Esophagus muscularis mucosa (tissue), 4 donors: ENCODE data around the gene SAMD10. TPM values are rescaled to one million over a fixed set of nuclear protein-coding genes. Genes with fewer than 3 reads are reported as not detected.

Source experiments
- DNase-seq: peaks from one replicate; pipeline ENCODE4 v3.0.0-alpha.2; 2017; ENCODE audit errors: extremely low spot score
- H3K27ac ChIP-seq, 4 donors: fragments of 200-600 bp; sonication (generic); replicated peaks in 1 of 4; 1 replicate in 3 of 4; 2 replicates in 1 of 4; pipeline ENCODE4 v1.5.1; 2016 to 2019; ENCODE audit warnings: mild to moderate bottlenecking in 1 of 4
- H3K27me3 ChIP-seq, 4 donors: fragments of 200-600 bp; sonication (generic); one replicate each; pipeline versions ENCODE4 v1.5.1 to v1.6.0; 2016 to 2019
- H3K36me3 ChIP-seq, 4 donors: fragments of 200-600 bp; sonication (generic); one replicate each; pipeline ENCODE4 v1.5.1; 2016 to 2019
- H3K4me1 ChIP-seq, 4 donors: fragments of 200-600 bp; sonication (generic); one replicate each; pipeline ENCODE4 v1.5.1; 2016 to 2019
- H3K4me3 ChIP-seq, 4 donors: fragments of 200-600 bp; sonication (generic); 1 replicate in 2 of 4; 2 replicates in 2 of 4; pipeline ENCODE4 v1.5.1; 2016 to 2019; ENCODE audit warnings: mild to moderate bottlenecking in 4 of 4, moderate library complexity in 1 of 4
- H3K9me3 ChIP-seq, 4 donors: fragments of 200-600 bp; sonication (generic); 1 replicate in 3 of 4; 2 replicates in 1 of 4; pipeline ENCODE4 v1.5.1; 2016 to 2019
- EP300 ChIP-seq: sonication (generic); formaldehyde crosslinking; IDR thresholded peaks from one replicate; pipeline ENCODE4 v1.6.1; 2017; ENCODE audit warnings: antibody characterized with exemption
- POLR2A ChIP-seq: fragments of 450-650 bp; IDR thresholded peaks from one replicate; pipeline ENCODE4 v1.6.1; 2017; ENCODE audit warnings: antibody characterized with exemption, moderate library complexity, mild to moderate bottlenecking, low read depth
- POLR2AphosphoS5 ChIP-seq, 2 donors: sonication (generic); formaldehyde crosslinking; IDR thresholded peaks; one replicate each; pipeline ENCODE4 v1.6.1; 2017; ENCODE audit warnings: antibody characterized with exemption in 2 of 2
- WGBS: methylation state at CpG from one replicate; pipeline ENCODE4 v1.1.5; 2018; 5-methylcytosine and 5-hydroxymethylcytosine counted together
- intact Hi-C: fragments of 100-400 bp; cut with DNase I; formaldehyde crosslinking; loops from one replicate; pipeline ENCODE4 v1.15.1; 2023
- total RNA-seq, 4 donors: library from RNA; depleted of rRNA; stranded (reverse); fragments of >200 nt; gene quantifications; one replicate each; pipeline versions ENCODE4 v1.1.0 to v1.2.1, GENCODE V29; 2016
- TF ChIP-seq, protein P1 (sequence below), 3 experiments: fragments of 200-600 bp in 2 of 3; fragments of 450-650 bp in 1 of 3; sonication (generic) in 2 of 3; IDR thresholded peaks; one replicate each; pipeline ENCODE4 v1.5.1; 2017 to 2019; ENCODE audit warnings: antibody characterized with exemption in 3 of 3, mild to moderate bottlenecking in 2 of 3, moderate library complexity in 1 of 3

SAMD10 gene
- total RNA-seq, 4 donors from 2014 or later: 2.1 to 11.7 (median 4.4) TPM

DNA sequence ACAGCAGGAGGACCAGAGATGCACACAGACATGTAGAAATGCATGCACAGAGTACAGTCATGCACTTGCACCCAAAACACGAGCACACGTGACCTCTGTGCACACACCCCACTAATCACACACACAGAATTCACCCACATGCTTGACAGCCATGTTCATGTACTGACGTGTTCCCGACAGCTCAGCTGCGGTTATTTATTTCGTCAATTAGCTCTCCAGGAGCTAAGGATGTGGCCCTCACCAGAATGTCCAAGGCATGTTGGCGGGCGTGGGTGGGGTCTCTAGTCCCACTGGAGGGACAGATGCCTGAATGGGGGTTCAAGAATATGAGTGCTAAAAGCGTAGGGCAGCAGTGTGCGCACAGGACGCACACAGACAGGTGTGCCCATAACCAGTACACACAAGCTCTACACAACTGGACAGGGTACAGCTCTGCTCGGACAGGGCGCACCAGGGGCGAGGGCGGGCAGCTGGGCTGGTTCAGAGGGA lies 919 bp upstream of the SAMD10 start:
- no peak for TF ChIP-seq POLR2AphosphoS5 (IDR thresholded peaks at IDR 0.05)
- TF ChIP-seq, protein P1, sequence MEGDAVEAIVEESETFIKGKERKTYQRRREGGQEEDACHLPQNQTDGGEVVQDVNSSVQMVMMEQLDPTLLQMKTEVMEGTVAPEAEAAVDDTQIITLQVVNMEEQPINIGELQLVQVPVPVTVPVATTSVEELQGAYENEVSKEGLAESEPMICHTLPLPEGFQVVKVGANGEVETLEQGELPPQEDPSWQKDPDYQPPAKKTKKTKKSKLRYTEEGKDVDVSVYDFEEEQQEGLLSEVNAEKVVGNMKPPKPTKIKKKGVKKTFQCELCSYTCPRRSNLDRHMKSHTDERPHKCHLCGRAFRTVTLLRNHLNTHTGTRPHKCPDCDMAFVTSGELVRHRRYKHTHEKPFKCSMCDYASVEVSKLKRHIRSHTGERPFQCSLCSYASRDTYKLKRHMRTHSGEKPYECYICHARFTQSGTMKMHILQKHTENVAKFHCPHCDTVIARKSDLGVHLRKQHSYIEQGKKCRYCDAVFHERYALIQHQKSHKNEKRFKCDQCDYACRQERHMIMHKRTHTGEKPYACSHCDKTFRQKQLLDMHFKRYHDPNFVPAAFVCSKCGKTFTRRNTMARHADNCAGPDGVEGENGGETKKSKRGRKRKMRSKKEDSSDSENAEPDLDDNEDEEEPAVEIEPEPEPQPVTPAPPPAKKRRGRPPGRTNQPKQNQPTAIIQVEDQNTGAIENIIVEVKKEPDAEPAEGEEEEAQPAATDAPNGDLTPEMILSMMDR (IDR thresholded peaks at IDR 0.05): no peak
- TF ChIP-seq POLR2A: no peak
- no peak for TF ChIP-seq EP300
- WGBS: 61% methylated on average over 14 of the region's 15 CpGs
- peaks cover 0 to 3% (median 0%) of the 10 kb centered on the region in 4 donors for H3K27me3 ChIP-seq
- DNase-seq: no peak
- H3K36me3 ChIP-seq: peaks cover 13 to 30% (median 25%) of the 10 kb centered on the region in 4 donors
- intact Hi-C loops: no loop called here
- peak overlapping the region; percentile 88 to 99 (median 95) for H3K4me3 ChIP-seq
- no peaks in the 10 kb centered on the region for H3K9me3 ChIP-seq
- H3K27ac ChIP-seq: peak overlapping the region; percentile 85 to 92 (median 88)
- peaks cover 36 to 57% (median 47%) of the 10 kb centered on the region in 4 donors for H3K4me1 ChIP-seq

DNA sequence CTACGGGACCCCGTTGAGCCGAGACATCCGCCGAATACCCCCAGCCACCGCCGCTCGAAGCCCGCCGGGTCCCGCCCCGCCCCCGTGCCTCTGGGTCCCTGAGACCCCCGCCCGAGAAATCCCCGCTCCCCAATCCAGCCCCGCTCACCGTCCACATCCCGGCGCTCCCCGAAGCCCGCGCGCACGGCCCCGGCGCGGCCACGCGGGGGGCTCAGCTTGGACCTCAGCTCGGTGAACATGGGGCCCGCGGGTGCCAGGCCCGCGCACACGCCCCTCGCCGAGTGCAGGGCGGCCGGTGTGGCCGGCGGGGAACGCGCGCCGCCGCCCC lies 249 bp downstream of the SAMD10 start:
- intact Hi-C loops: no loop called here
- H3K4me3 ChIP-seq: peak overlapping the region; percentile 67 to 99 (median 80)
- H3K27ac ChIP-seq: peak overlapping the region; percentile 62 to 91 (median 72)
- DNase-seq: no peak
- WGBS: 2% methylated on average over 13 of the region's 47 CpGs
- peaks cover 36 to 64% (median 55%) of the 10 kb centered on the region in 4 donors for H3K4me1 ChIP-seq
- peaks cover 2 to 19% (median 14%) of the 10 kb centered on the region in 4 donors for H3K36me3 ChIP-seq
- H3K27me3 ChIP-seq: peaks cover 0 to 3% (median 0%) of the 10 kb centered on the region in 4 donors
- no peak for TF ChIP-seq EP300
- no peak for TF ChIP-seq POLR2A
- TF ChIP-seq, protein P1 (IDR thresholded peaks at IDR 0.05): no peak
- no peak for TF ChIP-seq POLR2AphosphoS5 (IDR thresholded peaks at IDR 0.05)
- H3K9me3 ChIP-seq: no peaks in the 10 kb centered on the region

DNA sequence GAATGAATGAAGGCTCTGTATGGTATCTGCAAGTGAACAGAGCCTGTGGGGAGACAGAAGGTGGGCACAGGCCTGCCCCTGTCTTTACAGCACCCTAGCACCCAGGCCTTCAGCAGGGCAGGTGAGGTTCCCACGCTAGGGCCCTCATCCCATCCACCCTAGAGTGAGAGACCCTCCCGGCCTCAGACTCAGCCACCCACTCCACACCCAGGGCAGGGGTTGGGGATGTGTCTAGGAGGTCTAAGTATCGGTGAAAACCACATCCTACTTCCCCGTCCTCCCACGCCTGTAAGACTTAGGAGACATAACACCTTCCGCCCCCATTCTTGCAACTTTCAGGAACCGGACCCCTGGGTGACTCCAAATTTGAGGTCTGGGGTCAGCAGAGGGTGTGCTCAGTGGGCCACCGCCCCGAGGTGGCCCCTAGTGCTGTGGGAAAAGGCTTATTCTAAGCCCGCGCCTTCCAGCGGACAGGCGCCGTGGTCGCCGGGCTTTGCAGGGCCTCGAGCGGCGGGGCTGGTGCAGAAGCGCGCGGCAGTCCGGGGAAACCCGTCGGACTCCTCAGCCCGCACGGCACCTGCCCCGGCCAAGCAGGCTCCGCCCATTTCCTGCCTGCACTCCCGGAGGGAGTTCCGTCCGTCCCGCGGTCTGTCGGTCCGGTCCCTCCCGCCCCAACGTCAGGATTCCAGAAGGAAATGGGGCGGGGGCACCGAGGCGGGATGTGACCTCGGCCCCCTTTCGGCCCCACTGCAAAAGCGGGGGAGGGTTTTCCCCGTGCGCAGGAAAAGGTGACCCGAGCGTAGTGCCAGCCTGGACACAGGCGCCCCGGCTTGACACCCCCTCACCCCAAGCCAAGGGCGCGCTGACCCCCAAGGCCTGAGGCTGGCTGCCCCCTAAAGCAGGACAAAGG lies 868 bp downstream of the SAMD10 start:
- Histone ChIP-seq H3K4me3 (peak overlapping the region; percentile 67 to 99 (median 80)), H3K36me3 (peaks cover 0 to 12% (median 11%) of the 10 kb centered on the region in 4 donors), H3K4me1 (peaks cover 41 to 67% (median 59%) of the 10 kb centered on the region in 4 donors), H3K27ac (peak overlapping the region; percentile 62 to 91 (median 72)), H3K9me3 (no peaks in the 10 kb centered on the region), H3K27me3 (peaks cover 0 to 3% (median 0%) of the 10 kb centered on the region in 4 donors)
- TF ChIP-seq, protein P1 (IDR thresholded peaks at IDR 0.05): no peak
- peak; percentile 52 to 61 for TF ChIP-seq POLR2AphosphoS5 (IDR thresholded peaks at IDR 0.05)
- 16% methylated on average over 36 of the region's 52 CpGs for WGBS
- DNase-seq: no peak
- intact Hi-C loops: no loop called here

DNA sequence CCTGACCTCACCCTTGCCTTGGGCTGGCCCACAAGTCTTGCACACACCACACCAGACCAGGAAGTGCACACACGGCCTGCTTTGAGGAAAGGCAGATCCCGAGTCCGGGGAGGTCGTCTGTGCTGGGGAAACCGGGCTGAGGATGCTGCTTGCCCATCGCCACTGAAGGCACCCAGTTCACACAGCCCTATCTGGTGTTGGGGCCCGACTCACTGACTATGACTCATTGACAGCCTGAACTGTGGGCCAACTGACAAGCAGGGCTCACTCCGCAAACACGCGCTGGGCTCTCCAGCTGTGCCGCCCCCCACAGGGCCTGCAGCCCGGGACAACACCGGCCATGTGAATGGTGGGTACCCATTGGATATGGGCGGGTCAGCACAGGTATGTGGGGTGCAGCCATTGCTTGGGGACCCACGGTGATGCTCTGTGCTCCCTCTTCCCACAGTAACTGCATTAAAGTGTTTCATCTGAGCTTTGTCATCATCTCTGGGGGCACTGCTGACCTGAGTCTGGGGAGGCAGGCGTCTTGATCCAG lies 1.6 kb downstream of the SAMD10 start:
- 71% methylated on average over 7 of the region's 16 CpGs for WGBS
- intact Hi-C loops: no loop called here
- Histone ChIP-seq H3K27ac (peak overlapping the region in 1 of 4 donors; percentile 91), H3K4me3 (no peak overlapping the region), H3K36me3 (peaks cover 0 to 5% (median 3%) of the 10 kb centered on the region in 4 donors), H3K27me3 (peaks cover 0 to 3% (median 0%) of the 10 kb centered on the region in 4 donors), H3K4me1 (peaks cover 40 to 69% (median 57%) of the 10 kb centered on the region in 4 donors), H3K9me3 (no peaks in the 10 kb centered on the region)
- TF ChIP-seq, protein P1 (IDR thresholded peaks at IDR 0.05): no peak
- DNase-seq: no peak
